Neural progenitor cell (in vitro differentiated cells): Measurements from ENCODE around the gene KLHL26. TPM values are rescaled to one million over a fixed set of nuclear protein-coding genes. Genes with fewer than 3 reads are reported as not detected.
A peak's percentile ranks its signal among the peaks of the same experiment; 100 is the strongest.

Experiments
- DNase-seq: peaks from one replicate; pipeline ENCODE4 v3.0.0-alpha.2; 2016; ENCODE audit warnings: low spot score
- H2AFZ ChIP-seq: fragments of 200-600 bp; sonication (generic); replicated peaks from 2 replicates; pipeline ENCODE4 v1.6.1; 2016; ENCODE audit warnings: antibody characterized with exemption
- H3F3A ChIP-seq: fragments of 200-600 bp; sonication (generic); 2 replicates; pipeline ENCODE4 v1.6.1; 2016; ENCODE audit warnings: antibody characterized with exemption, low read depth
- H3K27ac ChIP-seq: fragments of 200-600 bp; sonication (generic); 2 replicates; pipeline ENCODE4 v1.5.1; 2016; ENCODE audit warnings: mild to moderate bottlenecking
- H3K27me3 ChIP-seq: fragments of 200-600 bp; sonication (generic); 2 replicates; pipeline ENCODE4 v1.6.1; 2016; ENCODE audit warnings: mild to moderate bottlenecking, moderate library complexity
- H3K36me3 ChIP-seq: fragments of 200-600 bp; sonication (generic); 2 replicates; pipeline ENCODE4 v1.5.1; 2016
- H3K4me1 ChIP-seq: fragments of 200-600 bp; sonication (generic); 2 replicates; pipeline ENCODE4 v1.6.1; 2016; ENCODE audit warnings: mixed run types
- H3K4me2 ChIP-seq: fragments of 200-600 bp; sonication (generic); 2 replicates; pipeline ENCODE4 v1.6.1; 2016
- H3K4me3 ChIP-seq: fragments of 200-600 bp; sonication (generic); 2 replicates; pipeline ENCODE4 v1.5.1; 2016
- H3K79me2 ChIP-seq: fragments of 200-600 bp; sonication (generic); 2 replicates; pipeline ENCODE4 v1.6.1; 2016; ENCODE audit warnings: low read depth
- H3K9ac ChIP-seq: fragments of 200-600 bp; sonication (generic); 2 replicates; pipeline ENCODE4 v1.6.1; 2016
- H3K9me3 ChIP-seq: fragments of 200-600 bp; sonication (generic); 2 replicates; pipeline ENCODE4 v1.5.1; 2016; ENCODE audit warnings: low read depth
- H4K20me1 ChIP-seq: fragments of 200-600 bp; sonication (generic); 2 replicates; pipeline ENCODE4 v1.6.1; 2016; ENCODE audit warnings: low read depth
- H3K27ac Mint-ChIP-seq: 3 replicates; pipeline ENCODE4 v1.8.0; 2021; ENCODE audit warnings: mixed read lengths
- H3K27me3 Mint-ChIP-seq: 2 replicates; pipeline ENCODE4 v1.8.0; 2022; ENCODE audit warnings: low read depth, mild to moderate bottlenecking, inconsistent platforms, moderate library complexity, mixed read lengths; ENCODE audit not compliant: insufficient read depth
- H3K36me3 Mint-ChIP-seq: 3 replicates; pipeline ENCODE4 v1.8.0; 2021; ENCODE audit warnings: mixed read lengths
- H3K4me1 Mint-ChIP-seq: 3 replicates; pipeline ENCODE4 v1.8.0; 2021; ENCODE audit warnings: mixed read lengths
- H3K4me3 Mint-ChIP-seq: 3 replicates; pipeline ENCODE4 v1.8.0; 2021; ENCODE audit warnings: mild to moderate bottlenecking, moderate library complexity, mixed read lengths
- H3K9me3 Mint-ChIP-seq: 3 replicates; pipeline ENCODE4 v1.8.0; 2020; ENCODE audit warnings: mixed read lengths
- CTCF ChIP-seq: fragments of 200-600 bp; sonication (generic); IDR thresholded peaks from 2 replicates; pipeline ENCODE4 v1.5.1; 2017; ENCODE audit warnings: antibody characterized with exemption, mild to moderate bottlenecking
- EZH2 ChIP-seq: fragments of 200-600 bp; sonication (generic); IDR thresholded peaks from 2 replicates; pipeline ENCODE4 v1.6.1; 2017; ENCODE audit warnings: antibody characterized with exemption, mild to moderate bottlenecking, moderate library complexity
- EZH2phosphoT487 ChIP-seq: fragments of 200-600 bp; sonication (generic); IDR thresholded peaks from 2 replicates; pipeline ENCODE4 v1.6.1; 2017; ENCODE audit warnings: antibody characterized with exemption
- total RNA-seq: library from RNA; depleted of rRNA; stranded (reverse); fragments of >200 nt; gene quantifications from 2 replicates; pipeline ENCODE4 v1.2.3, GENCODE V29; 2015; ENCODE audit warnings: low replicate concordance

Gene KLHL26
- total RNA-seq, 1 donor from 2014 or later: 5.8 TPM

DNA sequence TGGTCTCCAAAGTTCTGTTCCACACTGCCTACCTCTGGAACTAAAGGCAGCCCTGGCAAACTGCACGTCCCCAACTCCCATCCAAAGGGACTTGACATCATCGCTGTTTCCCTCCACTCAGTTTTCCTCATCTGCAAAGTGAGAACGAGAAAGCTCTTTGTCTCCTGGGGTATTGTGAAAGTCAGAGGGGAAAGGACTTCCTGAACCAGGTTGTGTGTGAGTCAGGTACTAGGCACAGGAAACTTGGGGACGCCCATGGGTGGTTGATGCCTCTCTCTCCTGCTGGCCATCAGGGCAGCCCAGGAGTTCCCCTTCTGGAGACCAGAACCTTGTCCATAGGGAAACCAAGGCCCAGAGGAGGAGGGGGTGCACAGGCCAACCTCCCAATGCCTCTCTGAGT, 35.0 kb upstream of the KLHL26 start:
- Histone ChIP-seq H3K36me3 (no peaks in the 10 kb centered on the region), H4K20me1 (peaks cover 43% of the 10 kb centered on the region), H3K79me2 (no peaks in the 10 kb centered on the region), H3K4me3 (no peak overlapping the region), H3K27me3 (peaks cover 93% of the 10 kb centered on the region), H3F3A (peaks cover 29% of the 10 kb centered on the region), H3K4me2 (no peak overlapping the region), H3K9ac (no peak overlapping the region), H3K27ac (no peak overlapping the region), H3K4me1 (peaks cover 25% of the 10 kb centered on the region), H2AFZ (no peak overlapping the region), H3K9me3 (no peaks in the 10 kb centered on the region)
- peaks cover 14% of the 10 kb centered on the region for H3K4me1 Mint-ChIP-seq
- H3K4me3 Mint-ChIP-seq: peak overlapping the region; percentile 18
- H3K9me3 Mint-ChIP-seq: peaks cover 2% of the 10 kb centered on the region
- H3K27me3 Mint-ChIP-seq: peaks cover 46% of the 10 kb centered on the region
- H3K27ac Mint-ChIP-seq: peak overlapping the region; percentile 53
- TF ChIP-seq EZH2phosphoT487 (no peak), EZH2 (no peak), CTCF (no peak)
- H3K36me3 Mint-ChIP-seq: peaks cover 2% of the 10 kb centered on the region
- DNase-seq: no peak

- Mint-ChIP-seq H3K4me1 (peaks cover 11% of the 10 kb centered on the region), H3K36me3 (peaks cover 2% of the 10 kb centered on the region), H3K9me3 (peaks cover 2% of the 10 kb centered on the region), H3K4me3 (peak overlapping the region; percentile 76), H3K27me3 (peaks cover 57% of the 10 kb centered on the region), H3K27ac (no peak overlapping the region)
- peak; percentile 75 for DNase-seq
- Histone ChIP-seq H3K36me3 (no peaks in the 10 kb centered on the region), H2AFZ (no peak overlapping the region), H3F3A (peaks cover 31% of the 10 kb centered on the region), H3K4me1 (peaks cover 21% of the 10 kb centered on the region), H3K9ac (no peak overlapping the region), H3K27ac (no peak overlapping the region), H4K20me1 (peaks cover 51% of the 10 kb centered on the region), H3K27me3 (peaks cover 98% of the 10 kb centered on the region), H3K4me2 (peak overlapping the region; percentile 60), H3K9me3 (no peaks in the 10 kb centered on the region), H3K79me2 (no peaks in the 10 kb centered on the region), H3K4me3 (peak overlapping the region; percentile 6)
- TF ChIP-seq EZH2 (no peak), CTCF (peak; percentile 29)
Observed at GRCh38 chr19:18603255-18603957, 33.4 kb upstream of the KLHL26 start.

DNA sequence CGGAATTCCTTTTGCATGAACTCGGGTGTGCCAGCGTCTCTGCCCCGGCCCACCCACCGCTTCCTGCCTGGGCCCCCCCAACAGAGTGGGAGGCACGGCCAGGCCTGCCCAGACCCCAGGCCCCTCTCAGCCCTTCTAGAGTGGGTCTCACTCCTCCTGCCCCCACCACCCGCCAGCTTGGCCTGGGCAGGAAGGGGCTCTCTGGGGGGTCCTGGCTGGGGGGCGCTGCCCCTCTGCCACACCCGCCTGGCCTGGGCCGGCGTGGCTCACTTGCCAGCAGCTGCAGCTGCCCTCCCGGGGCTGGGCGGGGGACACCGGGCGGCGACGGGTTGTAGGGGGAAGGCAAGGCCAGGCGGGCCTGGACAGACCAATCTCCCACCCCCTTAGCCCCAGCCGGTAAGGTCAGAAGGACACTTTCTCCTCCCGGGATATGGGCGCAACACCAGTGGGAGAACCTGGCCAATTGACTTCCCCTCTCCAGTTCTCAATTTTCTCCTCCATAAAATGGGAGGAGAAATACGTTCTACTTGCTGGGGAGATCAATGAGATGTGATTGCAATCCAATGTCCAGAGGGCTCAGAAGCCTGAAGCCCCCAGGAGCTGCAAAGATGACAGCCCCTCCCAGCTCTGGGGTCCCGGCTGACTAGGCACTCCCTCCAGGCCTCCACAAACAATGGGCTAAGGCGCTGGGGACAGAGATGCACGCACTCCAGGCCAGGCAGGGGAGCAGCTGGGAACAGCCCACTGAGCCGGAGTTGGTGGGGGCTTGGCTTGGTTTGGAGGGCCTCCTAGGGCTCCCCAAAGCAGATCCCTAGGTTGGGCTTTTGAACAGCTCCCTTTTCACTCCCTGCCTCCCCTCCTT, 32.6 kb upstream of the KLHL26 start:
- H3K9me3 ChIP-seq: no peaks in the 10 kb centered on the region
- peaks cover 14% of the 10 kb centered on the region for H3K4me1 Mint-ChIP-seq
- H3K36me3 Mint-ChIP-seq: peaks cover 2% of the 10 kb centered on the region
- H3K4me3 ChIP-seq: peak overlapping the region; percentile 6
- peak overlapping the region; percentile 43 for H3K4me3 Mint-ChIP-seq
- DNase-seq: peak; percentile 68
- H3K27me3 ChIP-seq: peaks cover 98% of the 10 kb centered on the region
- no peaks in the 10 kb centered on the region for H3K79me2 ChIP-seq
- H3K36me3 ChIP-seq: no peaks in the 10 kb centered on the region
- no peak overlapping the region for H3K27ac ChIP-seq
- H3K27me3 Mint-ChIP-seq: peaks cover 65% of the 10 kb centered on the region
- TF ChIP-seq EZH2phosphoT487: peak; percentile 54
- TF ChIP-seq CTCF: no peak
- peak; percentile 41 for TF ChIP-seq EZH2
- H3K27ac Mint-ChIP-seq: no peak overlapping the region
- H3K4me1 ChIP-seq: peaks cover 21% of the 10 kb centered on the region
- peaks cover 59% of the 10 kb centered on the region for H4K20me1 ChIP-seq
- H3K9ac ChIP-seq: no peak overlapping the region
- H3F3A ChIP-seq: peaks cover 39% of the 10 kb centered on the region
- H3K9me3 Mint-ChIP-seq: peaks cover 2% of the 10 kb centered on the region
- H2AFZ ChIP-seq: no peak overlapping the region
- H3K4me2 ChIP-seq: peak overlapping the region; percentile 60
